Neural cell (in vitro differentiated cells): ENCODE measurements around the gene TNFAIP8L3. TPM values are rescaled to one million over a fixed set of nuclear protein-coding genes. Genes with fewer than 3 reads are reported as not detected.

Experiments
- H2AFZ ChIP-seq: fragments of 200-600, 300-800 bp; sonication (generic), shearing (Covaris generic); 2 replicates; pipeline ENCODE4 v1.6.0; 2014; ENCODE audit warnings: low read depth, mild to moderate bottlenecking, antibody characterized with exemption, low read length, moderate library complexity
- H3F3A ChIP-seq: fragments of 200-600 bp; shearing (Covaris generic); 2 replicates; pipeline ENCODE4 v1.6.1; 2016; ENCODE audit warnings: mild to moderate bottlenecking, moderate library complexity, mixed read lengths, antibody characterized with exemption, low read length; ENCODE audit not compliant: insufficient read depth, poor library complexity, severe bottlenecking
- H3K27ac ChIP-seq: fragments of 200-600, 300-800 bp; sonication (generic), shearing (Covaris generic); 2 replicates; pipeline ENCODE4 v1.5.1; 2014; ENCODE audit warnings: mild to moderate bottlenecking, low read length, moderate library complexity
- H3K27me3 ChIP-seq: fragments of 300-800, 200-600 bp; sonication (generic), shearing (Covaris generic); 2 replicates; pipeline ENCODE4 v1.6.0; 2014; ENCODE audit warnings: mild to moderate bottlenecking, low read depth, low read length, moderate library complexity; ENCODE audit not compliant: insufficient read depth
- H3K36me3 ChIP-seq: fragments of 300-800, 200-600 bp; sonication (generic), shearing (Covaris generic); 2 replicates; pipeline ENCODE4 v1.5.1; 2014; ENCODE audit warnings: mild to moderate bottlenecking, antibody characterized with exemption, low read length, moderate library complexity; ENCODE audit not compliant: insufficient read depth
- H3K4me2 ChIP-seq: fragments of 300-800, 200-600 bp; sonication (generic), shearing (Covaris generic); 2 replicates; pipeline ENCODE4 v1.6.0; 2014; ENCODE audit warnings: mild to moderate bottlenecking, low read length
- H3K4me3 ChIP-seq: fragments of 300-800, 200-600 bp; sonication (generic), shearing (Covaris generic); 2 replicates; pipeline ENCODE4 v1.5.1; 2014; ENCODE audit warnings: mild to moderate bottlenecking, low read length, moderate library complexity
- H3K79me2 ChIP-seq: fragments of 200-600 bp; shearing (Covaris generic); replicated peaks from 2 replicates; pipeline ENCODE4 v1.6.0; 2014; ENCODE audit warnings: mild to moderate bottlenecking, low read length, moderate library complexity; ENCODE audit not compliant: insufficient read depth
- H3K9ac ChIP-seq: fragments of 300-800, 200-600 bp; sonication (generic), shearing (Covaris generic); 2 replicates; pipeline ENCODE4 v1.6.1; 2016; ENCODE audit warnings: mild to moderate bottlenecking, low read length, mixed read lengths
- H3K9me2 ChIP-seq: fragments of 200-600 bp; shearing (Covaris generic); 2 replicates; pipeline ENCODE4 v1.6.1; 2016; ENCODE audit warnings: mild to moderate bottlenecking, low read length, mixed read lengths; ENCODE audit not compliant: insufficient read depth
- H3K9me3 ChIP-seq: fragments of 200-600, 300-800 bp; sonication (generic), shearing (Covaris generic); 2 replicates; pipeline ENCODE4 v1.6.1; 2016; ENCODE audit warnings: mild to moderate bottlenecking, mixed run types, low read length, moderate library complexity, mixed read lengths
- H4K20me1 ChIP-seq: fragments of 200-600 bp; shearing (Covaris generic); 2 replicates; pipeline ENCODE4 v1.6.1; 2016; ENCODE audit warnings: mild to moderate bottlenecking, mixed run types; ENCODE audit not compliant: insufficient read depth
- EP300 ChIP-seq: fragments of 450-650 bp; conservative IDR thresholded peaks from 2 replicates; pipeline ENCODE4 v1.6.1; 2014; ENCODE audit warnings: antibody characterized with exemption, mild to moderate bottlenecking, moderate library complexity; ENCODE audit not compliant: poor library complexity, severe bottlenecking
- EZH2 ChIP-seq: fragments of 200-600, 300-800 bp; shearing (Covaris generic), sonication (generic); IDR thresholded peaks from 2 replicates; pipeline ENCODE4 v1.6.1; 2014; ENCODE audit warnings: antibody characterized with exemption, low read length, borderline replicate concordance, mild to moderate bottlenecking; ENCODE audit not compliant: insufficient read depth, poor library complexity, severe bottlenecking
- MXI1 ChIP-seq: fragments of 450-650 bp; conservative IDR thresholded peaks from 2 replicates; pipeline ENCODE4 v1.6.1; 2014; ENCODE audit warnings: antibody characterized with exemption, mild to moderate bottlenecking; ENCODE audit not compliant: poor library complexity, severe bottlenecking
- POLR2AphosphoS5 ChIP-seq: IDR thresholded peaks from 2 replicates; pipeline ENCODE4 v1.6.1; 2012
- RAD21 ChIP-seq: fragments of 450-650 bp; conservative IDR thresholded peaks from 2 replicates; pipeline ENCODE4 v1.6.1; 2014; ENCODE audit warnings: antibody characterized with exemption, mild to moderate bottlenecking, moderate library complexity
- SMC3 ChIP-seq: fragments of 450-650 bp; conservative IDR thresholded peaks from 2 replicates; pipeline ENCODE4 v1.6.1; 2014; ENCODE audit warnings: antibody characterized with exemption, mild to moderate bottlenecking, moderate library complexity; ENCODE audit not compliant: poor library complexity
- TAF1 ChIP-seq: IDR thresholded peaks from 2 replicates; pipeline ENCODE4 v1.6.1; 2012; ENCODE audit warnings: low read depth
- polyA plus RNA-seq: library from polyadenylated mRNA; depleted of rRNA; stranded (reverse); fragments of >200 nt; gene quantifications from 2 replicates; pipeline ENCODE4 v1.2.3, GENCODE V29; 2014
- TF ChIP-seq, protein P1 (sequence below): fragments of 450-650 bp; IDR thresholded peaks from 2 replicates; pipeline ENCODE4 v1.5.1; 2014; ENCODE audit warnings: antibody characterized with exemption, mild to moderate bottlenecking, moderate library complexity; ENCODE audit not compliant: poor library complexity, severe bottlenecking
- TF ChIP-seq, protein P2 (sequence below): IDR thresholded peaks from 2 replicates; pipeline ENCODE4 v1.6.1; 2012; ENCODE audit warnings: borderline replicate concordance

The TNFAIP8L3 gene
- polyA plus RNA-seq, 1 donor from 2014 or later, result 0.16 TPM

DNA sequence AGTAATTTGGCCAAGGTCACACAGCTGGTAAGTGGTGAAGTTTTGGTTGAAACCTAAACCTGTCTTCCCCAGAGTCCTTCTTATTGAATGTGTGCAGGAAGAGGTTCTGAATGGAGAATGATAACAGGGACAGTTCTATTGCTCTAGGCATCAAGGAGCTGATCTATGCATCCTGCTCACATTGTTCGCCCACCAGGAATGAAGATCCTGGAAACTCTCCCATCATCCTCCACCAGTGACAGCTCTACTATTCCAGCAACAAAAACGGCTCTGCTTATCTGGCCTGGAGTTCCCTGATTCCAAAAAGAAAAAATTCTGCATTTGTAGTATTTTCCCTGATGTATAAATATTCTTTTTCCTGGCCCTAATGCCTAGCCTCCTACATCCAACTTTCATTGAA lies 16.4 kb upstream of the TNFAIP8L3 start:
- Histone ChIP-seq H3K9me2 (no peaks in the 10 kb centered on the region), H4K20me1 (no peaks in the 10 kb centered on the region), H3K9me3 (no peaks in the 10 kb centered on the region), H3K79me2 (no peaks in the 10 kb centered on the region), H3K36me3 (no peaks in the 10 kb centered on the region), H3F3A (no peaks in the 10 kb centered on the region), H3K4me2 (no peak overlapping the region), H3K4me3 (no peak overlapping the region), H2AFZ (no peak overlapping the region), H3K27me3 (no peaks in the 10 kb centered on the region), H3K27ac (no peak overlapping the region), H3K9ac (no peak overlapping the region)
- TF ChIP-seq EP300 (no peak), POLR2AphosphoS5 (no peak), EZH2 (no peak), TAF1 (no peak), RAD21 (no peak), MXI1 (no peak), SMC3 (no peak)
- TF ChIP-seq, protein P1, sequence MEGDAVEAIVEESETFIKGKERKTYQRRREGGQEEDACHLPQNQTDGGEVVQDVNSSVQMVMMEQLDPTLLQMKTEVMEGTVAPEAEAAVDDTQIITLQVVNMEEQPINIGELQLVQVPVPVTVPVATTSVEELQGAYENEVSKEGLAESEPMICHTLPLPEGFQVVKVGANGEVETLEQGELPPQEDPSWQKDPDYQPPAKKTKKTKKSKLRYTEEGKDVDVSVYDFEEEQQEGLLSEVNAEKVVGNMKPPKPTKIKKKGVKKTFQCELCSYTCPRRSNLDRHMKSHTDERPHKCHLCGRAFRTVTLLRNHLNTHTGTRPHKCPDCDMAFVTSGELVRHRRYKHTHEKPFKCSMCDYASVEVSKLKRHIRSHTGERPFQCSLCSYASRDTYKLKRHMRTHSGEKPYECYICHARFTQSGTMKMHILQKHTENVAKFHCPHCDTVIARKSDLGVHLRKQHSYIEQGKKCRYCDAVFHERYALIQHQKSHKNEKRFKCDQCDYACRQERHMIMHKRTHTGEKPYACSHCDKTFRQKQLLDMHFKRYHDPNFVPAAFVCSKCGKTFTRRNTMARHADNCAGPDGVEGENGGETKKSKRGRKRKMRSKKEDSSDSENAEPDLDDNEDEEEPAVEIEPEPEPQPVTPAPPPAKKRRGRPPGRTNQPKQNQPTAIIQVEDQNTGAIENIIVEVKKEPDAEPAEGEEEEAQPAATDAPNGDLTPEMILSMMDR, result no peak
- TF ChIP-seq, protein P2, sequence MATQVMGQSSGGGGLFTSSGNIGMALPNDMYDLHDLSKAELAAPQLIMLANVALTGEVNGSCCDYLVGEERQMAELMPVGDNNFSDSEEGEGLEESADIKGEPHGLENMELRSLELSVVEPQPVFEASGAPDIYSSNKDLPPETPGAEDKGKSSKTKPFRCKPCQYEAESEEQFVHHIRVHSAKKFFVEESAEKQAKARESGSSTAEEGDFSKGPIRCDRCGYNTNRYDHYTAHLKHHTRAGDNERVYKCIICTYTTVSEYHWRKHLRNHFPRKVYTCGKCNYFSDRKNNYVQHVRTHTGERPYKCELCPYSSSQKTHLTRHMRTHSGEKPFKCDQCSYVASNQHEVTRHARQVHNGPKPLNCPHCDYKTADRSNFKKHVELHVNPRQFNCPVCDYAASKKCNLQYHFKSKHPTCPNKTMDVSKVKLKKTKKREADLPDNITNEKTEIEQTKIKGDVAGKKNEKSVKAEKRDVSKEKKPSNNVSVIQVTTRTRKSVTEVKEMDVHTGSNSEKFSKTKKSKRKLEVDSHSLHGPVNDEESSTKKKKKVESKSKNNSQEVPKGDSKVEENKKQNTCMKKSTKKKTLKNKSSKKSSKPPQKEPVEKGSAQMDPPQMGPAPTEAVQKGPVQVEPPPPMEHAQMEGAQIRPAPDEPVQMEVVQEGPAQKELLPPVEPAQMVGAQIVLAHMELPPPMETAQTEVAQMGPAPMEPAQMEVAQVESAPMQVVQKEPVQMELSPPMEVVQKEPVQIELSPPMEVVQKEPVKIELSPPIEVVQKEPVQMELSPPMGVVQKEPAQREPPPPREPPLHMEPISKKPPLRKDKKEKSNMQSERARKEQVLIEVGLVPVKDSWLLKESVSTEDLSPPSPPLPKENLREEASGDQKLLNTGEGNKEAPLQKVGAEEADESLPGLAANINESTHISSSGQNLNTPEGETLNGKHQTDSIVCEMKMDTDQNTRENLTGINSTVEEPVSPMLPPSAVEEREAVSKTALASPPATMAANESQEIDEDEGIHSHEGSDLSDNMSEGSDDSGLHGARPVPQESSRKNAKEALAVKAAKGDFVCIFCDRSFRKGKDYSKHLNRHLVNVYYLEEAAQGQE, result no peak

DNA sequence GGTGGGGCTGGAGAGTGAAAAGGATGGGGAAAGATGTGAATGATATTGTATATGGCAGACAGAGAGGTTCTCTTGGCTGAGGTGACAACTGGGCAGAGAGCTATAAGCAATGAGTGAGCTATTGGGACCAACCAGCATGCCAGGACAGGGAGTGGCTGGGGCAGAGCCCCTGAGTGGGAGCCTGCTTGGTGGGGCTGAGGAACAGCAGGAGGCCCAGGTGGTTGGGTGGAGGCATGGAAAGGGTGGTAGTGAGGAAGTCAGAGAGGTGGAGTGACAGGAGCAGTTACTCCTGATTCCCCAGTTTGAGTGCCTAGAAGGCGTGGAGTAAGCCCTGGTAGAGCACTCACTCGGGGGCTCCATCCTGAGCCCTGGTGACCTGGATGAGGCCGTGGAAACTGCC lies 15.5 kb upstream of the TNFAIP8L3 start:
- no peaks in the 10 kb centered on the region for H3K79me2 ChIP-seq
- no peak overlapping the region for H2AFZ ChIP-seq
- no peaks in the 10 kb centered on the region for H3K36me3 ChIP-seq
- TF ChIP-seq POLR2AphosphoS5, result no peak
- no peak overlapping the region for H3K4me3 ChIP-seq
- H3K27ac ChIP-seq, result no peak overlapping the region
- no peaks in the 10 kb centered on the region for H3K9me3 ChIP-seq
- no peaks in the 10 kb centered on the region for H3K27me3 ChIP-seq
- H3F3A ChIP-seq, result no peaks in the 10 kb centered on the region
- H4K20me1 ChIP-seq, result no peaks in the 10 kb centered on the region
- H3K9ac ChIP-seq, result no peak overlapping the region
- no peak overlapping the region for H3K4me2 ChIP-seq
- no peaks in the 10 kb centered on the region for H3K9me2 ChIP-seq

DNA sequence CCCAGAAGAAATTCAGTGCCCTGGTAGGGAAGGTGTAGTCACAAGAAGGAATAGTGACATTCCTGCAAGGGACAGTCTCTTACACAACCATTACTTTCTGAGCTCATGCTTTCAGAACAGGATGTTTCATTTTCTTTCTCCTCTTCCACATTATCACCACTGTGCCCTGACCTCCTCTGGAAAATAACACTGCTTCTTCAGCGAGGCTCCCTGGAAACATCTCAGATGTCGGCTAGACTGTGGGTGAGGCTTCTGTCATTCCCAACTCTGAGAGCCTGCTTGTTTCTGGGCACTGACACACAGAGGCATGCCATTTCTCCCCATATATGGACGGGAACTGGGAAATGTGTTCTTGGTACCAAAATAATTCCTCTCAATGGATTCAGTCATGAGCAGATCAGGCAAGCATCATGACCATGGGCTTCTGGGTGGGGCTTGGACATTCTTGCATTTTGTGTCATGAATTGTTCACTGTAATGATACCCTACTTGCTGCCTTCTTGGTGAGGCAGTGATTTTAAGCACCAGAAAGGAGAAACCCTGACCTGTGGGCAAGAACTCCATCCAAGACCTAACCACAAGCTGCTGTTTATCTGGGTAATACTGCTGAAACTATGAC lies 14.3 kb upstream of the TNFAIP8L3 start:
- TF ChIP-seq EP300 (no peak), EZH2 (no peak), POLR2AphosphoS5 (no peak), RAD21 (no peak), SMC3 (no peak), MXI1 (no peak), TAF1 (no peak)
- TF ChIP-seq, protein P2, result no peak
- TF ChIP-seq, protein P1, result no peak
- Histone ChIP-seq H3F3A (no peaks in the 10 kb centered on the region), H3K9me2 (no peaks in the 10 kb centered on the region), H3K9ac (no peak overlapping the region), H3K4me2 (no peak overlapping the region), H3K79me2 (no peaks in the 10 kb centered on the region), H3K4me3 (no peak overlapping the region), H3K9me3 (no peaks in the 10 kb centered on the region), H3K27ac (no peak overlapping the region), H2AFZ (no peak overlapping the region), H3K27me3 (no peaks in the 10 kb centered on the region), H4K20me1 (no peaks in the 10 kb centered on the region), H3K36me3 (no peaks in the 10 kb centered on the region)
